NCI-H1105 treated with DMSO at 0.1 percent for 48 hours (cell line): ENCODE data around the gene AGRP.

ENCODE experiments used
- DNase-seq: peaks from one replicate; lab custom pipeline; 2025; lab: John Stamatoyannopoulos, UW

AGRP gene

DNA sequence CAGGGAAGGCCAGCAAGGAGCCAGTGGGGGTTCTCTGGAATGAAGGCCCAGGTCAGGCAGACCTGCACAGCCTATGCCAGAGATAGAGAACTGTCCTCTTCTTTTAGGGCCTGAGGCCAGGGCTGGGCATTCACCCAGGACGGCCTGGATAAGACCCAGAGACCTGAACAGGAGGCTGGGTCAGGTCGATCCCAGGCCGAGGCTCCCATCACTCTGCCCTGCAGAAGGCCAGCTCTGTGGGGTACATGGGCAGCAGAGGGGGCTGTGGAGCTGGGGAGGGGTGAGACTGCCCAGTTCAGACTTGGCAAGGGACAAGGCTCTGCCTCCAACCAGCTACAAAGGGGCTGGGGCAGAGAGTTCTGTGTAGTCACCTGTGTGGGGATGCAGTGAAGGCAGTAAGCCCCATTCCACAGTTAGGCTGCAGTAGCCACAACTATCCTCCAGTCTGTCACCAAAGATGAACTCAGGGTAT is 37.9 kb downstream of the AGRP start:
- DNase-seq: no peak

DNA sequence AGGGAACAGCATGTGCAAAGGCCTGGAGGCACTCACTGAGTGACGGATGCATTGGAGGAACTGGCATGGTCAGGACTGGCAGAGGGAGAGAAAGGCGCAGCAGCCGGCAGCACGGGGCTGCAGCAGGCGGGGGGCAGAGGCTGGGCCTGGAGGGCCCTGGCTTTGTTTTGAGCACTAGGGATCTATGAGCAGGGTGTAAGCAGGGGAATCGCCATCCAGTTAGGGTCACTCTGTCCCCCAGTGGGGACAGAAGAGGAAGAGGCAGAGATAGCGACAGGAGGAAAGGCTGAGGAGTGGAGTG is 38.3 kb downstream of the AGRP start:
- DNase-seq: no peak

DNA sequence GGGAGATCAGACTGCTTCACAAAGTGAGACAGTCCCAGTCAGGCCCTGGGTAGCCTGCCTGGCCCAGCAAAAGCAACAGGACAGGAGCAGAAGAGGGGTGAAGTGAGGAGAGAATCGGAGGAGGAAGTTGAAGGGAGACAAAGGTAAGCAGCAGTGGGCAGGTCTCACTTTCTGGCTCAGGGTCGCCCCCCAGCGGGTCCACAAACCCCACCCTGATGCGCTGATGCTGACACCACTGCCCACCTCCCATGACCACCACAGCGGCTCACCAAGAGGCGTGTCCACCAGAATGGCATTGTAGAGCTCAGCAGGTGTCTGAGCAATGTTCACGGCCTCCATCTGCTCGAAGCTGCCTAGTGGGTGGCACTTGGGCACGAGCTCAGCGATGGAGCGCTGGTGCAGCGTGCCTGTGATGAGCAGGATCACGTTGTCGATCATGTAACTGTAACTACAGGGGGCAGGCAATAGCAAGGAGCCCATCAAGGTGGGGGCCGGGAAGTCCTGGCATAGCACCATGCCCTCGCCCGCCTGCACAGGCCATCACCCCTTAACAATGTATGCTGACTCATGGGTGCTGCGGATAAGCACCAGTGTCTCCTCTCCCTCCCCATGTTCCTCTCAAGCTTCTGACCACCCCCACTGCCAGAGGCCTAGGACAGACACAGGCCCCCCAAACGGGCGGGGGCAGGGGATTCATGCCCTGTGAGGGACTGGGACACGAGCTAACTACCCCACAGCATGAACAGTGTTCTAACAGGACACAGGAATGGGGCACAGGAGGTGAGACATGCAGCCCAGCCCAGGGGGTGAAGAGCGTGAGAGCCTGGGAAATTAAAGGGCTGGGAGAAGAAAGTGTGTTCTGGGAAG is 38.9 kb downstream of the AGRP start:
- no peak for DNase-seq

DNA sequence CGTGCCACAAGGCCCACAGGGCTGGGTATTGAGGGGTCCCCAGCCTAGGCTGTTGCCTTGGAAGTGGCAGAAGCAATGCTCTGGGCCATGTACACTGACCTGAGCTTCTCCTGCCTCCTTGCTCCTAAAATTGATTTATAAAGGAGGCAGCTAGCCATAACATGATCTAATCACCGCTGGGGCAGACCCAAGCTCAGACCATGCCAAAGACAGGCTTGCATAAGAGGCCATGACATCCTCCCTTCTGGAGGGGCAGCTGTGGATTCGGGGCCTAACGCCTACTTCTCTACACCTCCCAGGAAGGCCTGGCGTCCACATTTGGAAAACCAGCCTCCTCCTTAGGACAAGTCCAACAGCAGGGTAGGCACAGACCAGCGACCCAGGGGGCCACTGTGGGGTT is 40.1 kb downstream of the AGRP start:
- no peak for DNase-seq

DNA sequence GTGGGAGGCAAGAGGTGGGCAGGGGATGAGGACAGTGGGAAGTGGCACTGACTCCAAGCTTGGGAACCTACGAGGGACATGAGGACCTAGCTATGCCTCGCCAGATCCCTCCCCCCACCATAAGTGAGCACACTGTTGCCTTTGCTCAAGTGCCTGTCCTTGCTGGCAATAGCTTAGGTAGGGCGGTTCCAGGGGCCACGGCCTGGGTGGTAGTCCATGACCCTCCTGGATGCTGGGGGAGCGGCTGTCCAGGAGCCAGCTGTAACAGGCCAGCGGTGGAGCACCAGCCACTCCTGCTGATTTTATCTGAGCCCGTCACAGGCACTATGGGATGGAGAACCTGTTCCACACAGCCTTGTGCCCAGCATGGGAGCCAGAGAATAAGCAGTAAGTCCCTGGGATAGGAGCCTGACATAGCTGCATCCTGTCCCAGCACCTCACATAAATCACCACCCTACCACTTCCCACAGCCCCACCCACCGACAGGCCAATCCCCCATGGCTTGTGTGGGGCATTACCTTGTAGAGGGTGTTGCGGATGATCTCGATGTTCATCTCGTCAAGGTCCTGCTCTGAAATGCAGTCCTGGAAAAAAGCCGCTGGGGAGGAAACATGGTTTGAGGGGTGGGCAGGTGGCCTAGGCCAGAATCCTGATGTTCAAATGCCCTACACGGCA is 40.6 kb downstream of the AGRP start:
- DNase-seq: no peak

DNA sequence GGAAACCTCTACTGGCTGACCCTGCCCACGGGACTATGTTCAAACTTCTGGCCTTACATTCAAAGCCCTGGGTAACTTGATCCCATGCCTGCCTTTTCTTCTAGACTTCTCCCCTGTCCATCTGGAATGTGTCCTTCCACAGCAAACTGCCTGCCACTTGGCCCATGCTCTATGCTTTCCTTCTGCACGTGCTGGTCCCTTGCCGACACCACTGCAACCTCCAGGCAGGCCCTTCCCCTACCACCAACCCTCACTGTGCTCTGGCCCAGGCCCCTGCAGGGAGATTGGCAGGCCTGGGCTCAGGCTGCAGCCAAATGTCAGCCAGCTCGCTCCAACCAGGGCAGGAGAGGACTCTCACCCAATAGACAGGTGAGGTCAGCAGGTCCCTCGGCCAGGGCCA is 41.4 kb downstream of the AGRP start:
- no peak for DNase-seq

DNA sequence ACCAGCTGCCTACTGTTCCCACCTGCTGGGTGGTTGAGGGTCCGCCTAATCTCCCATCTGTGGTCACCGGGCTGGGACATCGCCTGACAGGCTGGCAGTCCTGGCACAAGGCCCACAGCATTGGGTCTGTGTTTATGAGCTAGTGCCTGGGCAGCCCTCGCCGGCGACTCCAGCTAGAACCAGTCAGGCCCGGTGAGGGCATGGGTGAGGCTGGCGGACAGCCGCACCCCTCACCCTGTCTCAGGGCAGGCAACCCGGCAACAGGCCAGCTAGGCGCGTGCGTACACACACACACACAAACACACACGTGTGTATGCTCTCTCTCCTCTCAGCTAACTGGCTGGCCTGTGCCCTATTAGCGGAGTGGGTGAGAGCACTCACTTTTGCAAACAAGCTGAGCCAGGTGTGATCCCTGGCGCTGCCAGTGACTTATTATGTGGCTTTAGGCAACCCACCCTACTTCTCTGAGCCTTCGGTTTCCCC is 42.0 kb downstream of the AGRP start:
- peak; percentile 85 for DNase-seq

DNA sequence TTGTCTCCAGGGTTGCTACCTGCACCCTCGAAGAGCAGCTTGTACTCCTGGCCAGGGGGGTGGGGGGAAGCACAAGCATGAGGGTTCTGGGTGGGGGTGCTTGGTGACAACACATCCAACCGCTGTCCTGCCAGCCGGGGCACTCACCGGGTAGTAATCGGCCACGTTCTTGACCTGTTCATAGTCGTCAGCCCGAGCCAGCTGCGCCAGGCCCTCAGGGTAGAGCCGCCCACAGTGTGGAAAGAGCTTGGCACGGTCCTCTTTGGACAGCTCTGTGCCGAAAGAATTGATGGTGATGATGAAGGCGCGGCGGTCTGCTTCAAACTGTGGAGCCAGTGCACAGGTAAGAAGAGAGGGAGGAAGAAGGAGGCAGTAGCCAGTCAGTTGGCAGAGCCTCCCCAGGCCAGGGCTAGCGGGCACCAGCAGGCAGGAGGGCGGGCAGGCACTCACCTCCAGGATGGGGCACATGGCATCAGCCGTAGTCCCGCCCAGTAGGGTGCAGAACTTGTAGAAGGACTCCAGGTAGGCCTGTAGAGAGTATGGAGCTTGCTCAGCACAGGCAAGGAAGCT is 44.4 kb downstream of the AGRP start:
- DNase-seq: no peak

DNA sequence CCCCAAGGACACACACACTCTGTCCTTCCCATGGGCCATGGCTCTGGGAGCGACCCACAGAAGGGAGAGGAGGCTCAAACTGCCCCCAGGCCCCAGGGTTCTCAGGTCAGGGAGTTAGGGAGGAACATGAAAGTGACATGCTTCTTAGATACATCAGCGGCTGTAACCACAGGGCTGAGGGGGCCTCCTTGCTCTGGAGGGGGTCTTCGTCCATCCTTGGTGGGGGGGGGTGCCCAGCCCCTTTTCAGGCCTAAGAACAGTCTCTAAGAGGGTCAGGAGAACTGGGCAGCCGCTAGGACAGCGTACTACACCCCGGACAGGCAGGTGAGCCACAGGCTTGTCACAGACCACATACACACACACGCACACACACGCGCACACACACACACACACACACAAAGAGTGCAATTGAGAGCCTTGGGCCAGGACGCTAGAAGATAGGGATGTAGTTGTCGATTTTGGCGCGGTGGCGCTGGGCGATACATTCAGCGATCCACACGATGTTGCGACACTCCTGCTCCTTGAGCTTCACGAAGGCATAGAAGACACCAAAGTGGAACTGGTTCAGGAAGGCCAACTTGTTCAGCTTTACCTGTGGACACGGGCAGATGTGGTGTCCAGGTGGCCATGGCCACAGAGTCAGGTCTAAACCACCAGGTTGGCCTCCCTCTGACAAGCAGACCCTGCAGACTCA is 45.1 kb downstream of the AGRP start:
- DNase-seq: no peak

DNA sequence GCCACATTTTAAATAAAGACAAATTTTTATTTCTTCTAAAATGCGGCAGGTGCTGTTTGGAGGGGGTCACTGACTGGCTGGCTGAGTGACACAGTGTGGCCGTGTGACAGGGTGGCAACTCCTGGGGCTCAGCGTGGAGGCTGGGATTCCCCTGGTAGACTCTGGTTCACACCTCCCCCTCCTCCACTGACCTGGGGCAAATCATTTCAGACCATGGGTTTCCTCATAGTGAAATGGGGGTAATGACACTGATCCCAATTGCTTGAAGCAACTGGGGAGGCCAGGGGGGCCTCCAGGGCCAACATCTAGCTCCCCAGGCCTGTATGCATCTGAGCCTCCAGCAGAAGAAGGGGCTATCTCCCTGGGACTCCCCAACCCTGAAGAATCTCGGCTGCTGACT is 45.8 kb downstream of the AGRP start:
- no peak for DNase-seq

DNA sequence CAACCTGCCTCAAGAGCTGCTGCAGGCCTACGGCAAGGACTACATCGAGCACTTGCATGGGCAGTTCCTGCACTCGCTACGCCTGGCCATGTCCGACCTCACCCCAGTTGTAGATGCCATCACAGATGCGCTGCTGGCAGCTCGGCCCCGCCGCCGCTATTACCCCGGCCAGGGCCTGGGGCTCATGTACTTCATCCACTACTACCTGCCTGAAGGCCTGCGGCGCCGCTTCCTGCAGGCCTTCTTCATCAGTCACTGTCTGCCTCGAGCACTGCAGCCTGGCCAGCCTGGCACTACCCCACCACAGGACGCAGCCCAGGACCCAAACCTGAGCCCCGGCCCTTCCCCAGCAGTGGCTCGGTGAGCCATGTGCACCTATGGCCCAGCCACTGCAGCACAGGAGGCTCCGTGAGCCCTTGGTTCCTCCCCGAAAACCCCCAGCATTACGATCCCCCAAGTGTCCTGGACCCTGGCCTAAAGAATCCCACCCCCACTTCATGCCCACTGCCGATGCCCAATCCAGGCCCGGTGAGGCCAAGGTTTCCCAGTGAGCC is 46.6 kb downstream of the AGRP start:
- no peak for DNase-seq

DNA sequence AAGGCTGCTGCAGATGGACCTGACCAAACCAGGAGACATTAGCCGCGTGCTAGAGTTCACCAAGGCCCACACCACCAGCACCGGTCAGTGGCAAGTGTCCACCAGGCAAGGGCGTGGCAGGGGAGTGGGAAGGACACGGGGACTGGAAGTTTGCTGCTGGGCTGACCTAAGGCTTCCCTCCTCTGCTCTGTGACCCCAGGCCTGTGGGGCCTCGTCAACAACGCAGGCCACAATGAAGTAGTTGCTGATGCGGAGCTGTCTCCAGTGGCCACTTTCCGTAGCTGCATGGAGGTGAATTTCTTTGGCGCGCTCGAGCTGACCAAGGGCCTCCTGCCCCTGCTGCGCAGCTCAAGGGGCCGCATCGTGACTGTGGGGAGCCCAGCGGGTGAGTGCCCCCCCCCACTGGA is 47.6 kb downstream of the AGRP start:
- no peak for DNase-seq

DNA sequence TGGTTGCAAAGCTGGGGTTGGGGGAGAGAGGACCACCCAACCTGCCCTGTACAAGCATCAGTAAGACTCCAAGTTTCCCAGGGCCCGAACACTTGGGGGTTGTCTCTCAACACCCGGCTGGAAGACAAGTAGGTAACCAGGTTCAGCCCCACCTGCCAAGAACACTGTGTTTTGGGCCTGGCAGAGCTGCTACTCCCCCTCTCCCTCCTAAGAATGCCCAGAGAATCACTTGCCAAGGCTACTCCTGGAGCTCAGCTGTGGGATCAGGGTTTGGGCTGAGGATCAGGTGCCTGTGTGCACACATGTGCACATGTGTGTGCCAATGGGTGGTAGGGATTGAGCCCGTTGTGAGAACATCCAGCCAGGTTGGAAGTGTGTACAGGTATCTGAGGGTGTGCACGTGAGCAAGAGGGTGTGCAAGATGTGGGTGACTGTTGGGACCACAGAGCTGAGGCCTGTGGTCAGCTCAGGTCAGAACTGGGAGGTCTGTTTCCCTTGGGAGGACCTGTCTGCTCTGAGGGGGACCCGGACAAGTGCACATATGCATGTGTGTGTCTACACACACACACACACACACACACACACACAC is 50.1 kb downstream of the AGRP start:
- no peak for DNase-seq
